ENCODE measurements around the gene SLC41A1. TPM values are rescaled to one million over a fixed set of nuclear protein-coding genes. Genes with fewer than 3 reads are reported as not detected.
A peak's percentile ranks its signal among the peaks of the same experiment; 100 is the strongest.
"Not testable (repeated sequence)": the region's sequence is repeated elsewhere in the genome, so short reads cannot be mapped to it uniquely, and the experiment has no call there.

SLC41A1 gene
- total RNA-seq: 10 to 100 TPM; 27.7 to 56.8 TPM

DNA sequence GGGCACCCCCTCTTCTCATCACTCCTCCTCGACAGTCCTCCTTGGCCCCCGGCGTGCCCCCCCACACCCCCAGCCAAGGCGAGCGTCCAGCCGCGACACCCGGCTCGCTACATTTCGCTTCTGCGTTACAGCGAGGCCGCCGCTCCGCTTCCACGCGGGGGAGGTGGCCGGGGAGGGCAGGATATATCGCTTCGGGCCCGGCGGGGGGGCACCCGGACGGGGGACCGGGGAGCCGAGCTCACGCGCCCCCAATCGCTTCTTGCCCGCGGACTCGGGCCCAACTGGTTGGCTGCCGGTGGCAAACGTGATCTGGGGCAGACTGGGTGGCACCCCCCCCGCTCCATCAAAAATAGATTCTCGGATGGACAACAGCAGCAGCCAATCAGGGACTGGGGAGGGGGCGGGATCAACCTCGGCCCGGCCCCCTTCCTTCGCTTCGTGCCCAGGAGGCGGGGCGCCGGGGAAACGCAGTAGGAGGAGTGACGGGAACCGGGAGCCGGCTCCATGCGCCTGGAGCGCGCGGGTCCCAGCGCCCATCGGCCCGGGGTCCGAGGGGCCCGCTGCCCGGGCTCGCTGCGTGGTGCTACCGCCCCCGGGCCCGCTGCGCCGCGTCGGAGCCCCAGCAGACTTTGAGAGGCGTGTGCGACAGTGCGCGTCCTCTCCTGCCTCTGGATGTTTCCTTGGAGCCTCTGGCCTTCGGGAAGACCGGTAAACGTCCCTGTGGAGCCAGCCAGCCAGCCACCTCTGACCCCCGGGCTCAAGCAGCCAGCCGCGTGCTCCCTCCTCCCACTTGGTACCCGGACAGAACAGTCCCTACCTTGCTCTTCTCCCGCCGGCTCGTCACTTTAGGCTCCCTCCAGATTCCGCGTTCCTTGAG lies at the start of gene SLC41A1:
TSS of gene SLC41A1 (minus strand) at position 321 of the 877 bp plus-strand sequence. CDS start 2,757 bp downstream, outside the sequence.
- H3K4me3 Mint-ChIP-seq: peak within 1 kb of the TSS; percentile 98
- H3K27ac Mint-ChIP-seq: peak within 1 kb of the TSS; percentile 93
- peak; percentile 97 for ATAC-seq (replicated peaks)
- peaks cover 32% of the 10 kb centered on the region for H3K36me3 Mint-ChIP-seq (ENCODE audit: low read depth)
- no peaks in the 10 kb centered on the region for H3K27me3 Mint-ChIP-seq
- H3K9me3 Mint-ChIP-seq: no peaks in the 10 kb centered on the region
- peaks cover 44% of the 10 kb centered on the region for H3K4me1 Mint-ChIP-seq

DNA sequence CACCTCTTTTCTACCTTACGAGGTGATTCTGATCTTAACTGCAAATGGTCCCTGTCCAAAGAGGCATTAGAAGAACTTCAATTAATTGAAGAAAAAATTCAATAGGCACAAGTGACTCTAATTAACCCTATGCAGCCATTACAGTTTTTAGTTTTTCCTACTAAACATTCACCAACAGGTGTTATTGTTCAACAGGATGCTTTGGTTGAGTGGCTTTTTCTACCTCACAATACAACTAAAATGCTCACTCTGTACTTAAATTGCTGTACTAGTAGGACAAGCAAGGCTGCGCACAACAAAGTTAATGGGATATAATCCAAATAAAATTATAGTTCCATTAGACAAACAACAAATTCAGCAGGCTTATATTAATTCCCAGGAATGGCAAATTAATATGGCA lies 48.5 kb upstream of the SLC41A1 start:
- H3K9me3 Mint-ChIP-seq: peaks cover 5% of the 10 kb centered on the region
- no peak overlapping the region for H3K4me3 Mint-ChIP-seq
- H3K27me3 Mint-ChIP-seq: no peaks in the 10 kb centered on the region
- no peaks in the 10 kb centered on the region for H3K36me3 Mint-ChIP-seq (ENCODE audit: low read depth)
- H3K4me1 Mint-ChIP-seq: no peaks in the 10 kb centered on the region
- no peak for ATAC-seq (replicated peaks)
- no peak overlapping the region for H3K27ac Mint-ChIP-seq

DNA sequence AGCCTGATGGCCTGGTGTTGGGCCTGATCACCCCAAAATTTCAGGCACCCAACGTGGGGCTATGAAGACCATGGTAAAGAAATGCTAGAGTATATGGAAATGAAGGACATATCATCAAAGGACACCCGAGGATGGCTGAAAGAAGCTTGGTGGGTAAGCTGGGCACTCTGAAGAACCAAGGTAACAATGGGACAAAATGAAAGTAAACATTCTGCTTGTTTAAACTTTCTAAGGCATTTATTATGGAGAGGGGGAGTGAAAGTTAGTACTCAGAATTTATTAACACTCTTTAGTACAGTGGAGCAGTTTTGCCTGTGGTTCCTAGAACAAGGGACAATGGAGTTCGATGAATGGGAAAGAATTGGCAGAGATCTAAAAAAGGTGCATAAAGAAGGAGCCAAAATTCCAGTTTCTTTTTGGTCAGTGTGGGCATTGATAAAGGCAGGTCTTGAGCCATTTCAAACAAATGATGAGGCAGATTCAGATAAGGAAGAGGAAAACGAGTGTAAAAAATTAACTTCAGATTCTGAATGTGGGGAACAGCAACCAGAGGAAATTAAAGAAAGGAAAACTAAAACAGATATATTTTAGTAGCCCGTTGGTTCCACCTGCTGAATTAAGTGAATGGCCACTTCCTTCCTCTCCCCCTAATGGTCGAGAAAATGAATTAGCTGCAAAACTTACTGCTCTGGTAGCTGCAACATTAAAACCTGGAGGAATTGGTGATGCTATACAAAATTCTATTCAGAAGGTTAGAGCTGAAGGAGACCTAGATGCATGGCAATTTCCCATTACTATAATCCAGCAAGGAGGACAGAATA lies 45.4 kb upstream of the SLC41A1 start:
- H3K4me3 Mint-ChIP-seq: no peak overlapping the region
- no peaks in the 10 kb centered on the region for H3K36me3 Mint-ChIP-seq (ENCODE audit: low read depth)
- no peak for ATAC-seq (replicated peaks)
- no peak overlapping the region for H3K27ac Mint-ChIP-seq
- peaks cover 13% of the 10 kb centered on the region for H3K9me3 Mint-ChIP-seq
- H3K4me1 Mint-ChIP-seq: no peaks in the 10 kb centered on the region
- H3K27me3 Mint-ChIP-seq: peaks cover 4% of the 10 kb centered on the region

DNA sequence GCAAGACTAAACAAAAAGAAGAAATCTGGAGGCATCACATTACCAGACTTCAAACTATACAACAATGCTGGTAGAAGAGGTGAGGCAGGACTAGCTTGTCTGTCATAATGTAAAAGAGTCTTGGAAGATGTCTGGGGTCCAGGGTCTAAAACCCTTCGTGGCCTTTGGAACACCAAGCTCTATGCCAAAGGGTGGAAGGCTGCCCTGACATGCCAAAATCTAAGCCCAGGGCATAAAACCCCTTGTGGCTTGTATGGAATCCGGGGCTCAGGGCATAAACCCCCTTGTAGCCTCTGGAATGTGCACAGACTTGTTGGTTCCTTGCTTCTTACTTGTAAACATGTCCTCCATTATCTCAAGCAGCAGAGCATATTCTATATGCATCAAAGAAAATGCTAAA lies 44.5 kb upstream of the SLC41A1 start:
- not testable (repeated sequence) for H3K27ac Mint-ChIP-seq; H3K4me1 Mint-ChIP-seq; H3K4me3 Mint-ChIP-seq; H3K36me3 Mint-ChIP-seq (ENCODE audit: low read depth); H3K27me3 Mint-ChIP-seq; ATAC-seq (replicated peaks)
- peaks cover 13% of the 10 kb centered on the region for H3K9me3 Mint-ChIP-seq

DNA sequence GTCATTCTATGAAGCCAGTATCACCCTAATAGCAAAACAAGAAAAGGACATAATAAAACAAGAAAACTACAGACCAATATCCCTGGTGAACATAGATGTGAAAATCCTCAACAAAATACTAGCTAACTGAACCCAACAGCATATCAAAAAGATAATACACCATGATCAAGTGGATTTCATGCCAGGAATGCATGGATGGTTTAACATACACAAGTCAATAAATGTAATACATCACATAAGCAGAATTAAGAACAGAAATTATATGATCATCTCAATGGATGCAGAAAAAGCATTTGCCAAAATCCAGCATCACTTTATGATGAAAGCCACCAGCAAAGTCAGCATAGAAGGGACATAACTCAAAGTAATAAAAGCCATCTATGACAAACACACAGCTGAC lies 43.4 kb upstream of the SLC41A1 start:
- no peak overlapping the region for H3K27ac Mint-ChIP-seq
- no peaks in the 10 kb centered on the region for H3K4me1 Mint-ChIP-seq
- H3K9me3 Mint-ChIP-seq: peaks cover 13% of the 10 kb centered on the region
- H3K27me3 Mint-ChIP-seq: peaks cover 4% of the 10 kb centered on the region
- ATAC-seq (replicated peaks): no peak
- H3K4me3 Mint-ChIP-seq: no peak overlapping the region
- no peaks in the 10 kb centered on the region for H3K36me3 Mint-ChIP-seq (ENCODE audit: low read depth)

DNA sequence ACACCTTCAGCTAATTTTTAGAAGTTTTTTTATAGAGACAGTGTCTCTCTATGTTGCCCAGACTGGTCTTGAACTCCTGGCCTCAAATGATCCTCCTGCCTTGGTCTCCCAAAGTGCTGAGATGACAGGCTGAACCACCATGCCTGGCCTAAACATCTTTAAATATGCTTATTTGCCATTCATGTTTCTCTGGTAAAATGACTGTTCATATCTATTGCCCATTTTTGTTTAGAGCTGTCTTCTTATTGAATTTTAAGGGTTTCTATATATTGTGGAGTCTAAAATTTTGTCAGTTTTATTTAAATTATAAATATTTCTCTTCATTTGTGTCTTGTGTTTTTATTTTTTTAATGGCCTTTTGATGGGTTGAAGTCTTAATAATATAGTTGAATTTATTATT lies 40.0 kb upstream of the SLC41A1 start:
- Mint-ChIP-seq H3K36me3 (ENCODE audit: low read depth) (no peaks in the 10 kb centered on the region), H3K27me3 (peaks cover 4% of the 10 kb centered on the region), H3K9me3 (peaks cover 13% of the 10 kb centered on the region), H3K4me3 (no peak overlapping the region), H3K4me1 (peaks cover 5% of the 10 kb centered on the region), H3K27ac (no peak overlapping the region)
- no peak for ATAC-seq (replicated peaks)

DNA sequence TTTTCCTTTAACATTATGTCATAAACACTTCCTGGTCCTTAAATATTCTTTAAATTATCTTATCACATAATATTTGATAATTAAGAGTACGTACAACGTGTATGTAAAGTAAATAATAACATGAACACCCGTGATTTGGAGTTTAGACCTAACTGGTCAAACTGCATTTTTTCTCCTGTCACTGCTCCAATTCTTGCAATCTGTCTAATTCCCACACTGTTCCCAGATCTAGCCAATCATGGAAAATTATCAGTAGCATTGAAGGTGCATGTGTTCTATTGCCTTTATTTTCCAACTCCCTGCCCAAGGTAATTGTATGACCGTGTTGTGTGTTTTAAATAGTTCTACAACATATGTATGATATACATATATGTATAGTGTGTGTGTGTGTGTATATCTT lies 39.0 kb upstream of the SLC41A1 start:
- no peak for ATAC-seq (replicated peaks)
- Mint-ChIP-seq H3K4me3 (no peak overlapping the region), H3K9me3 (peaks cover 13% of the 10 kb centered on the region), H3K27ac (no peak overlapping the region), H3K27me3 (peaks cover 4% of the 10 kb centered on the region), H3K36me3 (ENCODE audit: low read depth) (no peaks in the 10 kb centered on the region), H3K4me1 (peaks cover 5% of the 10 kb centered on the region)

DNA sequence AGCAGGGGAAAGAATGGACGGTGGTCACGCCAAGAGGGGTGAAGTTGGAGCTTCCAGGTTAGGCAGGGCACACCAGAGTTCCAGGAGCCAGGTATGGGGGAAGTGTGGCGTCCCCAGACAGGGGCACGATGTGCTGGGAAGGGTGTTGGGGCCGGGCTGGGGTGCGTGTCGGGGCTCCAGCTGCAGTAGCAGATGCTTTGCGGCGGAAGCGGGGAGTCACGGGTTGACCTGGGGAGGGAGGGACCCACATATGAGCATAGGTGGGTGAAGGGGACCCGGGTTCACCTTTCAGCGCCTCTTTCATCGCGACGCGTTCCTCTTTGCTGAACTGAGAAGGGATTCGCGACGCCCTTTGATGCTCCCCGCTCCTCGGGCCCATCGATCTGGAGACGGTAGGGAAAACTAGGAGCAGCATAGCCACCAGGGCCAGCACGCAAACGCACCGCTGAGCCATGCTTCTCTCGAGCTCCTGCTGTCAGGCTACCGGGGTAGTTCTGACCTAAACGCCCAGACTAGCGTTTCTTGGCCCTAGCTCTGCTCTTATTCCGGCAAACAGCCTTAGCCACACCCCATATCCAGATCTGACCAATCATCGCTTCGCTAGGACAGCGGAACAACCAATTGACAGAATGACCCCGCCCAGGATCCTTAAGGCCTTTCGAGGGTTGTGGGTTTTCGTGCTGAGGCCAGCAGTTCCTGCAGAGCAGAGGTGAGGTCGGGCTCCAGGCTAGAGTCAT lies 36.8 kb upstream of the SLC41A1 start, which contains the start of gene PM20D1:
TSS of gene PM20D1 (minus strand) at position 514 of the 737 bp plus-strand sequence. CDS start at position 454, 60 bp downstream.
- peaks cover 5% of the 10 kb centered on the region for H3K4me1 Mint-ChIP-seq
- H3K27me3 Mint-ChIP-seq: no peaks in the 10 kb centered on the region
- peak within 1 kb of the TSS; percentile 72 for H3K27ac Mint-ChIP-seq
- no peaks in the 10 kb centered on the region for H3K36me3 Mint-ChIP-seq (ENCODE audit: low read depth)
- peak; percentile 99 for ATAC-seq (replicated peaks)
- H3K4me3 Mint-ChIP-seq: peak within 1 kb of the TSS; percentile 80
- no peaks in the 10 kb centered on the region for H3K9me3 Mint-ChIP-seq

DNA sequence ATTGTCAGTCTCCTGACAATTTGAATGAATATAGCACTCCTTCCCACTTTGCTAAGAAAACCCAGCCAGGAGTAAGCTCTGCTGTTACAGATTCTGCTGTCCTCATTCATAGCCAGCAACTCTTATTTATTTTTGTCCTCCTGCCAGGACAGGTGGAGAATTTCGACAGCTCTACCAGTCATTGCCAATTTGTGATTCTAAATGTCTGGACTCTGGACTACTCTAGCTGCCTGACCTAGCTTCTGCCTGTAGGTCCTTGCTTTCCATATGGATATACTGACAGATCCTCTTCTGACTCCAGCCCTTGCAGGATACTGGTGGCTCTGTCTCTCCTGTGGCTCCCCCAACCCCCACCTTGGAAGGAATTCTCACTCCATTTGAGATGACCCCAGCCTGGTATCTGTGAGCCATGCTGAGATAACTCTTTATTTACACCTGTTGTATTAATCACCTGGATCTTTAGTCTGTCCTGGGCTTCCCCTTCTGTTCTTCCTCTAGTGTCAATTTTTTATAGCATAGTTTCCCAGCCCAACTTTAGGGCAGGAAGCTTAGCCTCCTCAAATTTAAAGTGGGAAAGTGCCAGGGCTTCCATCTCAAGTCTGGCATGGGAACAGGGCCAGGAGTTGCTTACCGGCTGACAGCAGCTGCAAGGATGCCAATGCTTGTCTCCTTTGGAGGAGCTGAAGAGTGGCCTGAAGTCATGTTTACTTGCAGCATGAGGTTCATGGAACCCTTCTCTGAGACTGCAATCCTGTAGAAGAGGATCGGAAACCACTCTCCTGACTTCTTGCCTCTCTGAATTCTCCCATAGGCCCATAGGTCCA lies 30.2 kb upstream of the SLC41A1 start:
- no peaks in the 10 kb centered on the region for H3K4me1 Mint-ChIP-seq
- H3K9me3 Mint-ChIP-seq: no peaks in the 10 kb centered on the region
- no peak overlapping the region for H3K27ac Mint-ChIP-seq
- no peaks in the 10 kb centered on the region for H3K27me3 Mint-ChIP-seq
- no peak overlapping the region for H3K4me3 Mint-ChIP-seq
- no peak for ATAC-seq (replicated peaks)
- H3K36me3 Mint-ChIP-seq (ENCODE audit: low read depth): no peaks in the 10 kb centered on the region

DNA sequence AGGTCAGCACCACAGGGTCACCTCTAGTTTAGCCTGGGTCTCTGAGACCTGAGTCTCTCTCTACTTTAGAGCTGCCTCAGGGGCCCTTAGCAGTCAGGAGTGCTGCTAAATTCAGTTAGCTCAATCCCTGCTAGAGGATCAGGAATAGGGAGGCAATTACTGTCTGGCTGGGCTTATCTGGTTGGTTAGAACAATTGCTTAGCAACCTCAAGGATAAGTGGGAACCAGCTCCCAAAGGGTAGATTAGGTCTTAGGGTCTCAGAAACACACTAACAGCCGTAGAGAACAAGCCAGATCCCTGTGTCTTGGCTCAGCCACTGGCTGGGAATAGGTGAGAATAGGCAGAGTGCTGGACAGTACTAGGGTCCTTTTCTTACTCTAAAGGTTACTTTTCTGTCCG lies 29.2 kb upstream of the SLC41A1 start:
- Mint-ChIP-seq H3K4me1 (no peaks in the 10 kb centered on the region), H3K4me3 (no peak overlapping the region), H3K9me3 (no peaks in the 10 kb centered on the region), H3K27me3 (no peaks in the 10 kb centered on the region), H3K27ac (no peak overlapping the region), H3K36me3 (ENCODE audit: low read depth) (no peaks in the 10 kb centered on the region)
- ATAC-seq (replicated peaks): no peak

DNA sequence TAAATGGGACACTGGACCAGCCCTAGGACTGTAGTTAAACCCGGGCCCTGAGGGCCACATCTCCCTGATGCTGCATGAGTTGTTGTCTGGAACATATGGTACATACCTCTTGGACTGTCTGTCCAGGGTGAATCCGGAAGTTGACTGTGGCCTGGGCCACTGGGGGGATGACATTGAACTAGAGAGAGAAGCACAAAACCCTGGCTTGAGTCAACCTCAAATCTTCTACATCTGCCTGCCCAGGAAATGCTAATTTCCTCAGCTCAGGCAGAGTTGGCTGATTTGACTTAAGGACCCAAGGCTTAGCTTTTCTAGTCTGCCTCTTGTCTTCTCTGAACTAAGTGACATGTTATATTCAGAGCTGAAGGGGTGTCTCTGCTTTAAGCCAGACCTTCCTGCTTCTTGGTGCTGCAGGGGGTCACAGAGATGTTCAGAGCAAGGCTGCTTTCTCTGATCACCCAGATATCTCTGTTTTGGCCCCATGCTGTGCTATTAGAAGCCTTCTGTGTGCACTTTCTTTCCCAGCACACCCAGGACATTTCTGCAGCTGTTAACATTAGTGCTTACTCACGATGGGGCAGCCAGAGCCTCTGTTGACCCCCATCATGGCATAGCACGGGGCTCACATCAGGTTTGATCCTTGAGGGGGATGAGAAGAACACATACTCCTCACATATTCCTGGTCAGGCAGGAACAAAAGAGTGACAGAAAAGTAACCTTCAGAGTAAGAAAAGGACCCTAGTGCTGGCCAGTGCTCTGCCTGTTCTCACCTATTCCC lies 27.3 kb upstream of the SLC41A1 start:
- H3K4me1 Mint-ChIP-seq: no peaks in the 10 kb centered on the region
- H3K36me3 Mint-ChIP-seq (ENCODE audit: low read depth): no peaks in the 10 kb centered on the region
- no peak for ATAC-seq (replicated peaks)
- H3K27ac Mint-ChIP-seq: no peak overlapping the region
- H3K27me3 Mint-ChIP-seq: no peaks in the 10 kb centered on the region
- H3K4me3 Mint-ChIP-seq: no peak overlapping the region
- H3K9me3 Mint-ChIP-seq: no peaks in the 10 kb centered on the region

DNA sequence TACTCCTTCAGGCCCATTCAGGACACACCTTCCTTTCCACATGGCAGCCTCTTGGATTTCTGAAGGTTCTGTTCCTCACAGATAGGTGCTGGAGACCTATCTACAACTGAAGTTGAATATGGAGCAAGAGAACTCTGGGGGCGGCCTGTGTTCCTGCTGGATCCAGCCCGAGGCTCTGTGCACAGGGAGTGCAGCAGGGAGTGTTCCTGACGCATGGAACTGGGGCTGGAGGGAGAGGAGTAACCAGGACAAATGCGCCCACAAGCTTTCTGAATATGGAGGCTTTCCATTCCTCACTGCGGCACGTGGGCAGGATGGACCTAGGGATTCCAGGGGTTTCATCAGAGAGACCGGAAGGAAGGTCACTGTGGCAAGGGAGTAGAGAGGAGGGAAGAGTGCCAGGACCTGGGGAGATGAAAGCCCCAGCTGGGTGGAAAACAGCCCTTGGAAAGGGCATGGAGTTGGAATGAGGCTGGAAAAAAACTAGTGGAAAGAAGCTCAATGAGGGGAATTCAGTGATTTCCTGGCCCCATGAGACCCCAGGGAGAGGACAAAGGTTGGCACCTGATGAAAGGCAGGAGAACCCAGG lies 24.5 kb upstream of the SLC41A1 start:
- no peak overlapping the region for H3K27ac Mint-ChIP-seq
- no peaks in the 10 kb centered on the region for H3K36me3 Mint-ChIP-seq (ENCODE audit: low read depth)
- H3K4me1 Mint-ChIP-seq: no peaks in the 10 kb centered on the region
- no peak overlapping the region for H3K4me3 Mint-ChIP-seq
- no peak for ATAC-seq (replicated peaks)
- H3K9me3 Mint-ChIP-seq: no peaks in the 10 kb centered on the region
- H3K27me3 Mint-ChIP-seq: no peaks in the 10 kb centered on the region

DNA sequence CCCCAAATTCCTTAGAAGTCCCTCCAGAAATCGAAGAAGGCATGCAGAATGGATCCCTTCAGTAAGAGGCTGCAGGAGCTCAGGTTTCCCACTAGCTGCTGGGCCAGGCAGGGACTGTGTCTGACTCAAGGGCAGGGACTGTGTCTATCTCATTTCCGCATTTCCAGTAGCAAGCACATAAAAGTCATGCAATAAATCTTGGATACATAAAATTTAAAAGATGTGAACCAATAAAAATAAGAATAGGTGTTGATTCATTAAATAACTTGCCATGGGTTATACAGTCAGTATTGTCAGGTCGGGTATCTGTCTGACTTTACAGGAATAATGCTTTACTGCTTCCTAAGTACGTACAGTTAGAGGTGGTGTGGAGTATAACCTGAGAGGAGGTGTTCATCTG lies 21.8 kb upstream of the SLC41A1 start:
- Mint-ChIP-seq H3K4me1 (no peaks in the 10 kb centered on the region), H3K9me3 (no peaks in the 10 kb centered on the region)

More for the DNA sequence above, 21.8 kb upstream of the SLC41A1 start:
- Mint-ChIP-seq H3K27ac (no peak overlapping the region), H3K4me3 (no peak overlapping the region), H3K27me3 (no peaks in the 10 kb centered on the region), H3K36me3 (ENCODE audit: low read depth) (no peaks in the 10 kb centered on the region)
- no peak for ATAC-seq (replicated peaks)

All from activated T-helper 17 cell treated with anti-CD3 and anti-CD28 coated beads, Interleukin-2, amount 50 U/mL, for 72 hours (primary cell).